IMR-90 (cell line): ENCODE measurements around the gene C11orf86. TPM values are rescaled to one million over a fixed set of nuclear protein-coding genes. Genes with fewer than 3 reads are reported as not detected.
"Not testable (repeated sequence)": the region's sequence is repeated elsewhere in the genome, so short reads cannot be mapped to it uniquely, and the experiment has no call there.

Experiments
- ATAC-seq: fragments of 200-7000 bp; cut with Tn5 transposase; 2 replicates; pipeline ENCODE4 v1.9.1; 2020; ENCODE audit warnings: low read depth, mild to moderate bottlenecking, moderate library complexity
- BruUV-seq: library from RNA; stranded (reverse); fragments of 400-500 nt; replicated peaks from 2 replicates; lab custom pipeline; 2021; lab: Mats Ljungman, UMichigan
- CTCF ChIA-PET: fragments of 300-600 bp; formaldehyde crosslinking; extraction: SDS; loops from one replicate; lab custom pipeline; 2021; ENCODE audit warnings: antibody characterized with exemption; lab: Yijun Ruan, JAX
- POLR2A ChIA-PET: fragments of 300-600 bp; sonication (Branson Sonifier 250); formaldehyde crosslinking; loops from one replicate; lab custom pipeline; 2022; ENCODE audit warnings: antibody characterized with exemption; ENCODE audit not compliant: unreplicated experiment; lab: Charles Lee
- DNase-seq: peaks from one replicate; pipeline ENCODE4 v3.0.0; 2013
- H2AFZ ChIP-seq: replicated peaks from 2 replicates; pipeline ENCODE3; 2013; ENCODE audit warnings: low read length, mild to moderate bottlenecking; ENCODE audit not compliant: poor library complexity
- H2AK5ac ChIP-seq: 2 replicates; pipeline ENCODE4 v1.6.1; 2013; ENCODE audit warnings: low read depth, low read length, inconsistent platforms
- H2AK9ac ChIP-seq: replicated peaks from 2 replicates; pipeline ENCODE3; 2013; ENCODE audit warnings: mild to moderate bottlenecking, low read depth, low read length, moderate library complexity; ENCODE audit not compliant: poor library complexity
- H2BK120ac ChIP-seq: 2 replicates; pipeline ENCODE4 v1.6.1; 2013; ENCODE audit warnings: low read depth, low read length, inconsistent platforms
- H2BK15ac ChIP-seq: 3 replicates; pipeline ENCODE4 v1.6.1; 2013; ENCODE audit warnings: low read depth, low read length, inconsistent platforms
- H2BK20ac ChIP-seq: 2 replicates; pipeline ENCODE4 v1.6.1; 2013; ENCODE audit warnings: low read depth, mild to moderate bottlenecking, inconsistent platforms, low read length, moderate library complexity
- H2BK5ac ChIP-seq: 2 replicates; pipeline ENCODE4 v1.6.1; 2013; ENCODE audit warnings: mild to moderate bottlenecking, low read depth, low read length, inconsistent platforms; ENCODE audit not compliant: poor library complexity, severe bottlenecking
- H3K14ac ChIP-seq: replicated peaks from 2 replicates; pipeline ENCODE4 v1.6.1; 2013; ENCODE audit warnings: low read depth, low read length, inconsistent platforms
- H3K18ac ChIP-seq: 2 replicates; pipeline ENCODE4 v1.6.1; 2013; ENCODE audit warnings: low read depth, low read length, control low read depth
- H3K23ac ChIP-seq: 2 replicates; pipeline ENCODE4 v1.6.1; 2013; ENCODE audit warnings: low read depth, low read length, inconsistent platforms
- H3K27ac ChIP-seq: 2 replicates; pipeline ENCODE4 v1.5.1; 2013; ENCODE audit warnings: mild to moderate bottlenecking, control low read depth, low read length; ENCODE audit not compliant: insufficient read depth
- H3K27me3 ChIP-seq: 2 replicates; pipeline ENCODE4 v1.6.1; 2013; ENCODE audit warnings: low read length; ENCODE audit not compliant: control insufficient read depth, insufficient read depth
- H3K36me3 ChIP-seq: 2 replicates; pipeline ENCODE4 v1.6.1; 2013; ENCODE audit warnings: low read length, mixed read lengths; ENCODE audit not compliant: control insufficient read depth, insufficient read depth
- H3K4ac ChIP-seq: 2 replicates; pipeline ENCODE4 v1.6.1; 2013; ENCODE audit warnings: low read depth, low read length, inconsistent platforms
- H3K4me1 ChIP-seq: 2 replicates; pipeline ENCODE4 v1.6.1; 2013; ENCODE audit warnings: low read length, mixed read lengths; ENCODE audit not compliant: control insufficient read depth, insufficient read depth
- H3K4me2 ChIP-seq: 2 replicates; pipeline ENCODE4 v1.6.1; 2013; ENCODE audit warnings: low read depth, mild to moderate bottlenecking, control low read depth, low read length, moderate library complexity
- H3K4me3 ChIP-seq: 2 replicates; pipeline ENCODE4 v1.5.1; 2013; ENCODE audit warnings: low read depth, mild to moderate bottlenecking, control low read depth, low read length, moderate library complexity; ENCODE audit not compliant: insufficient read depth
- H3K56ac ChIP-seq: 2 replicates; pipeline ENCODE4 v1.6.1; 2013; ENCODE audit warnings: low read length, inconsistent platforms; ENCODE audit not compliant: insufficient read depth; ENCODE audit errors: extremely low read depth
- H3K79me1 ChIP-seq, 2 experiments: 2 replicates each; pipeline ENCODE4 v1.6.1; 2013; ENCODE audit warnings: low read length in 2 of 2, inconsistent platforms in 1 of 2, low read depth in 1 of 2
- H3K9ac ChIP-seq: 2 replicates; pipeline ENCODE4 v1.6.1; 2013; ENCODE audit warnings: low read depth, low read length, control low read depth
- H3K9me1 ChIP-seq: 2 replicates; pipeline ENCODE4 v1.6.1; 2013; ENCODE audit warnings: low read length, inconsistent platforms; ENCODE audit not compliant: insufficient read depth
- H3K9me3 ChIP-seq: 2 replicates; pipeline ENCODE4 v1.6.1; 2013; ENCODE audit warnings: low read length; ENCODE audit not compliant: control insufficient read depth, insufficient read depth
- H4K20me1 ChIP-seq: 2 replicates; pipeline ENCODE4 v1.6.1; 2013; ENCODE audit warnings: low read length, inconsistent platforms; ENCODE audit not compliant: insufficient read depth
- H4K5ac ChIP-seq: 2 replicates; pipeline ENCODE4 v1.6.1; 2013; ENCODE audit warnings: mild to moderate bottlenecking, low read depth, low read length, control low read depth
- H4K8ac ChIP-seq, 2 experiments: 2 replicates each; pipeline ENCODE4 v1.6.1; 2013; ENCODE audit warnings: low read depth in 2 of 2, low read length in 2 of 2, control low read depth in 1 of 2, inconsistent platforms in 1 of 2
- H4K91ac ChIP-seq: 2 replicates; pipeline ENCODE4 v1.6.1; 2013; ENCODE audit warnings: low read depth, low read length, inconsistent platforms; ENCODE audit not compliant: insufficient read depth
- ELK1 ChIP-seq: fragments of 150-350 bp; IDR thresholded peaks from 2 replicates; pipeline ENCODE4 v1.6.1; 2016; ENCODE audit warnings: low read depth, mild to moderate bottlenecking, low read length, moderate library complexity, borderline replicate concordance
- MXI1 ChIP-seq: IDR thresholded peaks from 2 replicates; pipeline ENCODE4 v1.6.1; 2012; ENCODE audit warnings: low read depth, mild to moderate bottlenecking, low read length, moderate library complexity, borderline replicate concordance
- WGBS, 2 experiments: methylation state at CpG; one replicate each; pipeline versions ENCODE4 v1.1.5 to v1.1.7; 2013; ENCODE audit warnings: missing lambda C conversion rate in 2 of 2; ENCODE audit not compliant: insufficient read length in 1 of 2; ENCODE audit errors: extremely low coverage in 2 of 2; 5-methylcytosine and 5-hydroxymethylcytosine counted together
- dilution Hi-C: fragments of 300-500 bp; cut with HindIII; formaldehyde crosslinking; loops from one replicate; pipeline ENCODE4 v1.14.3; 2018; ENCODE audit warnings: low sequenced_read_pairs; ENCODE audit not compliant: unreplicated experiment
- in situ Hi-C: fragments of 300-500 bp; cut with MboI; formaldehyde crosslinking; loops from 3 replicates; pipeline ENCODE4 v1.14.3; 2019; ENCODE audit warnings: low sequenced_read_pairs, inconsistent platforms, mixed read lengths
- intact Hi-C: fragments of 100-400 bp; cut with micrococcal nuclease; formaldehyde crosslinking; loops from 2 replicates; pipeline ENCODE4 v1.10.0; 2022
- polyA plus RNA-seq, 3 experiments: library from polyadenylated mRNA; depleted of rRNA; stranded (reverse); fragments of >200 nt; gene quantifications; 2 replicates each; pipeline ENCODE4 v1.2.3, GENCODE V29; 2012; ENCODE audit warnings: low replicate concordance in 1 of 3
- total RNA-seq: library from RNA; depleted of rRNA; stranded (reverse); fragments of >200 nt; gene quantifications from 2 replicates; pipeline ENCODE4 v1.2.3, GENCODE V29; 2012

The C11orf86 gene
- total and polyA plus RNA-seq, 2 of the 4 experiments (the other 2 are of a cell fraction), result not detected

- TF ChIP-seq ELK1 (no peak), MXI1 (no peak)
Observed at GRCh38 chr11:66958956-66959274, 16.2 kb upstream of the C11orf86 start (continued).

GRCh38 chr11:66961691-66962213, 13.4 kb upstream of the C11orf86 start:
- H2BK15ac ChIP-seq, H3K56ac ChIP-seq, H3K27me3 ChIP-seq, DNase-seq, dilution Hi-C loops, H3K27ac ChIP-seq, H3K4me3 ChIP-seq, H2AK5ac ChIP-seq, H2AK9ac ChIP-seq, BruUV-seq, H2BK120ac ChIP-seq, H2AFZ ChIP-seq, H4K20me1 ChIP-seq, H2BK20ac ChIP-seq, H3K23ac ChIP-seq, H4K91ac ChIP-seq, POLR2A ChIA-PET, H3K4me2 ChIP-seq, H3K9me3 ChIP-seq, intact Hi-C loops, H3K36me3 ChIP-seq, H3K14ac ChIP-seq, ATAC-seq, H4K5ac ChIP-seq, H3K4ac ChIP-seq, H4K8ac ChIP-seq, H3K9me1 ChIP-seq, H2BK5ac ChIP-seq, in situ Hi-C loops, CTCF ChIA-PET, H3K9ac ChIP-seq, H3K18ac ChIP-seq, H3K79me1 ChIP-seq: not testable (repeated sequence)
- peaks cover 15% of the 10 kb centered on the region for H3K4me1 ChIP-seq
- WGBS, 2 experiments, result no CpG with 5 or more reads among the region's 5 CpGs
